Fibroblast of lung (primary cell): Measurements from ENCODE around the gene RAPGEF2. TPM values are rescaled to one million over a fixed set of nuclear protein-coding genes. Genes with fewer than 3 reads are reported as not detected.
A peak's percentile ranks its signal among the peaks of the same experiment; 100 is the strongest.

Source experiments
- DNase-seq, 2 donors: peaks; one replicate each; pipeline versions ENCODE4 v3.0.0 to v3.0.0-alpha.2; 2010; ENCODE audit warnings: low read depth in 2 of 2
- H2AFZ ChIP-seq: 2 replicates; pipeline ENCODE4 v1.5.1; 2012; ENCODE audit warnings: low read length, control low read depth, inconsistent platforms
- H3K27ac ChIP-seq: 2 replicates; pipeline ENCODE4 v1.5.1; 2011; ENCODE audit warnings: low read length, control low read depth; ENCODE audit not compliant: insufficient read depth
- H3K27me3 ChIP-seq: 2 replicates; pipeline ENCODE4 v1.5.1; 2011; ENCODE audit warnings: mild to moderate bottlenecking, low read length; ENCODE audit not compliant: control insufficient read depth, insufficient read depth
- H3K36me3 ChIP-seq: 2 replicates; pipeline ENCODE4 v1.5.1; 2011; ENCODE audit warnings: low read length; ENCODE audit not compliant: control insufficient read depth, insufficient read depth
- H3K4me1 ChIP-seq: 2 replicates; pipeline ENCODE4 v1.5.1; 2011; ENCODE audit warnings: low read length; ENCODE audit not compliant: control insufficient read depth, insufficient read depth; ENCODE audit errors: extremely low read depth
- H3K4me2 ChIP-seq: 2 replicates; pipeline ENCODE4 v1.5.1; 2011; ENCODE audit warnings: low read length, control low read depth; ENCODE audit not compliant: insufficient read depth; ENCODE audit errors: extremely low read depth
- H3K4me3 ChIP-seq, 4 experiments: fragments of 200-600 bp in 1 of 4; sonication (generic) in 1 of 4; replicated peaks in 1 of 4; 2 replicates each; pipeline ENCODE4 v1.5.1; 2011 to 2016; ENCODE audit warnings: low read length in 4 of 4, low read depth in 3 of 4, mild to moderate bottlenecking in 3 of 4, control low read depth in 2 of 4, inconsistent platforms in 1 of 4, mixed read lengths in 1 of 4; ENCODE audit not compliant: insufficient read depth in 1 of 4; ENCODE audit errors: control extremely low read depth in 1 of 4
- H3K79me2 ChIP-seq: 2 replicates; pipeline ENCODE4 v1.5.1; 2012; ENCODE audit warnings: mild to moderate bottlenecking, low read length, inconsistent platforms; ENCODE audit not compliant: control insufficient read depth, insufficient read depth
- H3K9ac ChIP-seq: 2 replicates; pipeline ENCODE4 v1.5.1; 2011; ENCODE audit warnings: mild to moderate bottlenecking, low read length, control low read depth; ENCODE audit not compliant: insufficient read depth
- H3K9me3 ChIP-seq: 2 replicates; pipeline ENCODE4 v1.5.1; 2012; ENCODE audit warnings: low read depth, low read length; ENCODE audit not compliant: control insufficient read depth, insufficient read depth
- H4K20me1 ChIP-seq: 2 replicates; pipeline ENCODE4 v1.5.1; 2011; ENCODE audit warnings: low read length; ENCODE audit not compliant: control insufficient read depth, insufficient read depth; ENCODE audit errors: extremely low read depth
- EZH2 ChIP-seq: IDR thresholded peaks from 2 replicates; pipeline ENCODE4 v1.5.1; 2012; ENCODE audit warnings: low read length, control low read depth, mild to moderate bottlenecking; ENCODE audit errors: missing control alignments
- polyA plus RNA-seq, 2 donors: library from polyadenylated mRNA; depleted of rRNA in 1 of 2; stranded (reverse) in 1 of 2; unstranded in 1 of 2; fragments of >200 nt; gene quantifications; 2 replicates each; pipeline ENCODE4 v1.2.1, GENCODE V29; 2011 to 2012; ENCODE audit warnings: missing spikeins in 1 of 2
- total RNA-seq: library from RNA; depleted of rRNA; stranded (reverse); fragments of >200 nt; gene quantifications from 2 replicates; pipeline ENCODE4 v1.2.1, GENCODE V29; 2014
- TF ChIP-seq, protein P1 (sequence below), 2 donors: IDR thresholded peaks in 1 of 2; conservative IDR thresholded peaks in 1 of 2; 1 replicate in 1 of 2; 2 replicates in 1 of 2; pipeline ENCODE4 v1.5.1; 2011 to 2012; ENCODE audit warnings: low read length in 2 of 2, control low read depth in 1 of 2, inconsistent platforms in 1 of 2, low read depth in 1 of 2, mild to moderate bottlenecking in 1 of 2

RAPGEF2 gene
- total and polyA plus RNA-seq, 2 donors (not counting 1 experiment from before 2014, with no cell fraction given) = 45.5 to 58.5 TPM

DNA sequence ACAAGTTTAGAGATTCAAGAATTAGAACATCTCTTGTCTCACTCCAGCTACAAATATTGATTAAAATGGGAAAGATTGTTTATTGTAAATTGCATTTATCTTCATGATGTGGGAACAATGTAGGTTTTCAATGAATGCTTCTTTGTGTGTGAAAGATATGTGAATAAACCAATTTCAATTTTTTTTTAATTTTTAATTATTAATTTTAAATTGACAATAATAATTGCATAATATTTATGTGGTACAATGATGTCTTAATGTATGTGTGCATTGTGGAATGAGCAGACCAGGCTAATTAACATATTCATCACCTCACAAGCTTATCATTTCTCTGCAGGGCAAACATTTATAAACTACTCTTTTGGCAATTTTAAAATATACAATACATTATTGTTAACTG is 281.1 kb downstream of the RAPGEF2 start:
- no peaks in the 10 kb centered on the region for H3K36me3 ChIP-seq
- H3K79me2 ChIP-seq = no peaks in the 10 kb centered on the region
- TF ChIP-seq EZH2 = no peak
- TF ChIP-seq, protein P1, sequence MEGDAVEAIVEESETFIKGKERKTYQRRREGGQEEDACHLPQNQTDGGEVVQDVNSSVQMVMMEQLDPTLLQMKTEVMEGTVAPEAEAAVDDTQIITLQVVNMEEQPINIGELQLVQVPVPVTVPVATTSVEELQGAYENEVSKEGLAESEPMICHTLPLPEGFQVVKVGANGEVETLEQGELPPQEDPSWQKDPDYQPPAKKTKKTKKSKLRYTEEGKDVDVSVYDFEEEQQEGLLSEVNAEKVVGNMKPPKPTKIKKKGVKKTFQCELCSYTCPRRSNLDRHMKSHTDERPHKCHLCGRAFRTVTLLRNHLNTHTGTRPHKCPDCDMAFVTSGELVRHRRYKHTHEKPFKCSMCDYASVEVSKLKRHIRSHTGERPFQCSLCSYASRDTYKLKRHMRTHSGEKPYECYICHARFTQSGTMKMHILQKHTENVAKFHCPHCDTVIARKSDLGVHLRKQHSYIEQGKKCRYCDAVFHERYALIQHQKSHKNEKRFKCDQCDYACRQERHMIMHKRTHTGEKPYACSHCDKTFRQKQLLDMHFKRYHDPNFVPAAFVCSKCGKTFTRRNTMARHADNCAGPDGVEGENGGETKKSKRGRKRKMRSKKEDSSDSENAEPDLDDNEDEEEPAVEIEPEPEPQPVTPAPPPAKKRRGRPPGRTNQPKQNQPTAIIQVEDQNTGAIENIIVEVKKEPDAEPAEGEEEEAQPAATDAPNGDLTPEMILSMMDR (conservative IDR thresholded peaks at IDR 0.05 in 1 of 2, IDR thresholded peaks at IDR 0.05 in 1 of 2; ENCODE audit: low read depth in 1 of 2, low read length in 2 of 2) = no peak
- no peak overlapping the region for H3K4me3 ChIP-seq
- H3K4me1 ChIP-seq = no peaks in the 10 kb centered on the region
- no peaks in the 10 kb centered on the region for H4K20me1 ChIP-seq
- H3K4me2 ChIP-seq = no peak overlapping the region
- no peak overlapping the region for H2AFZ ChIP-seq
- no peaks in the 10 kb centered on the region for H3K9me3 ChIP-seq
- H3K9ac ChIP-seq = no peak overlapping the region
- DNase-seq = no peak
- H3K27ac ChIP-seq = no peak overlapping the region
- no peaks in the 10 kb centered on the region for H3K27me3 ChIP-seq

DNA sequence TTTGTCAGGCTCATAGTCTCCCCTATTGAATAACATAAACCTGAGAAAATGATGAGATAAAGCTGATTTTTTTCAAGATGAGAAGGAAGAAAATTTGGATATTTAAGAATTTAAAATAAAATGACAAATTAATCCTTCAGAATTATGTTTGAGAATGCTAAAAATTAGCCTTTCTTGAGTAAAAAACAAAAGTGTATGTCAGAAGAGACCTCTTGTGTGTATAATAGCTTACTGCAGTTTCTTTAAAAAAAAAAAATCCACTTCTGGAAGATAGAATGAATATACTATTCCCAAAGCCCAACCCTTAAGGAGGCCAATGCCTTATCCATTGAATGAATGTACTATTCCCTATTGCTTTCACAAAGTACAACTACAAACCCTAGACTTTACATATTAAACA is 281.8 kb downstream of the RAPGEF2 start:
- H2AFZ ChIP-seq = no peak overlapping the region
- no peaks in the 10 kb centered on the region for H3K36me3 ChIP-seq
- H3K79me2 ChIP-seq = no peaks in the 10 kb centered on the region
- DNase-seq = peak in 1 of 2 donors; percentile 38
- no peaks in the 10 kb centered on the region for H3K9me3 ChIP-seq
- no peak overlapping the region for H3K4me2 ChIP-seq
- no peaks in the 10 kb centered on the region for H3K4me1 ChIP-seq
- TF ChIP-seq, protein P1 (conservative IDR thresholded peaks at IDR 0.05 in 1 of 2, IDR thresholded peaks at IDR 0.05 in 1 of 2; ENCODE audit: low read depth in 1 of 2, low read length in 2 of 2) = peak in 1 of 2 donors; percentile 24
- no peak for TF ChIP-seq EZH2
- no peak overlapping the region for H3K27ac ChIP-seq
- H3K9ac ChIP-seq = no peak overlapping the region
- H3K4me3 ChIP-seq = no peak overlapping the region
- no peaks in the 10 kb centered on the region for H4K20me1 ChIP-seq
- H3K27me3 ChIP-seq = no peaks in the 10 kb centered on the region

DNA sequence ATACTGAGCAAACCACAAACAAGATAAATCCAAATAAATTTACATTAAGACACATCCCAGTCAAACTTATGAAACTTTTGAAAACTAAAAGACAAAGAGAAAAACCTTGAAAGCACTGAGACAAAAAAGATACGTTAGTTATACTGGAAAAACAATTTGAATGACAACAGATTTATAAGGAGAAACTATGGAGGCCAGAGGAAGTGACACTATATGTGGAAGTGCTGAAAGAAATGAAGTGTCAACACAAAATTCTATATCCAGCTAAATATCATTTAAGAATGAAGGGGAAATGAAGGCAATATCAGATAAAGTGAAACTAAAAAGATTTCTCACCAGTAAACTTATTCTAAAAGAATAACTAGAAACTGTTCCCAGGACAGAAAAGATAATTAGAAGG is 283.7 kb downstream of the RAPGEF2 start:
- TF ChIP-seq EZH2 = no peak
- TF ChIP-seq, protein P1 (conservative IDR thresholded peaks at IDR 0.05 in 1 of 2, IDR thresholded peaks at IDR 0.05 in 1 of 2; ENCODE audit: low read depth in 1 of 2, low read length in 2 of 2) = no peak
- H3K9ac ChIP-seq = no peak overlapping the region
- H3K79me2 ChIP-seq = no peaks in the 10 kb centered on the region
- no peak overlapping the region for H3K4me3 ChIP-seq
- H3K4me2 ChIP-seq = no peak overlapping the region
- H3K27me3 ChIP-seq = no peaks in the 10 kb centered on the region
- H3K36me3 ChIP-seq = no peaks in the 10 kb centered on the region
- H3K4me1 ChIP-seq = peaks cover 4% of the 10 kb centered on the region
- H3K9me3 ChIP-seq = no peaks in the 10 kb centered on the region
- H4K20me1 ChIP-seq = no peaks in the 10 kb centered on the region
- DNase-seq = no peak
- H2AFZ ChIP-seq = no peak overlapping the region
- H3K27ac ChIP-seq = no peak overlapping the region
